Skeletal muscle cell (primary cell): ENCODE measurements around the gene MAB21L1.

Experiments
- DNase-seq: peaks from one replicate; pipeline ENCODE4 v3.0.0-alpha.2; 2010; ENCODE audit warnings: low read depth
- H3K4me3 ChIP-seq: 2 replicates; pipeline ENCODE4 v1.5.1; 2011; ENCODE audit warnings: low read depth, mild to moderate bottlenecking, control low read depth, low read length, moderate library complexity

Gene MAB21L1

GRCh38 chr13:35457258-35457657 is 19.2 kb downstream of the MAB21L1 start:
- H3K4me3 ChIP-seq: no peak overlapping the region
- no peak for DNase-seq

DNA sequence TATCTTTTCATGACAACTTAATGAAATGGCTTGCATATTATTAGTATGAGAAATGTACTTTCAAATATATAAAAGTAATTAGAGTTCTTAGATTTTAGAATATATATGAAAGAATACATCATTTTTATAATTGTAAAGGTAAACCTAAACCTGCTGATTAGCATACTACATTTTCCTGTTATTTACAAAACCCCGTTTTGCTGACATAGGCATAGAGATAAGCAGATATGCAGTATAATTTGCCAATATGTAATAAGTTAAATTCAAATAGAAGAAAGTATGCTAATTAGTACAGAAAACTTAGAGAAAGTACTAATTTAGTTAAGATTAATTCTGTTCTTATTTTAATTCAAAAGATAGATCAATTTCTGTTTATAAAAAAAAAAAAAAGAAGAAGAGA is 21.5 kb downstream of the MAB21L1 start:
- H3K4me3 ChIP-seq: no peak overlapping the region
- no peak for DNase-seq

- no peak overlapping the region for H3K4me3 ChIP-seq
- DNase-seq: no peak
These were observed 26.7 kb downstream of the MAB21L1 start for GRCh38 chr13:35449821-35450220.

DNA sequence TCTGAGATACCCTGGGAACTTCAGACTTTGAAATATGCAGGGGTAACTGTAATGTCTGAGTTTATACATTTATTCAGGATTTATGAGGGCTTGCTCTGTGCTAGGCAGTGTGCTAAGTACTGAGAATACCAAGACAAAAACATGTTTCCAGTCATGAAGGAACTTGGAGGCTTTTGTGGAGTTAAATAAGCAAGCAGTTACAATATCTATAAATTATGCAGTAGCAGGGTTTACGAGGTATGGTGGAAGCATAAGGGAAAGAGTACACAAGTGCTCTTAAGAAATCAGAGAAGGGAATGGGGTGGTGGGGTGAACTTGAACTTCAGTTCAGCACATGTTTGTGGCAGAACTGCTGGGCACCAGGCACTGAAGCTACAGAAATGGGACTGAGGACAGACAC is 28.0 kb downstream of the MAB21L1 start:
- no peak for DNase-seq
- H3K4me3 ChIP-seq: no peak overlapping the region
